Gastroesophageal sphincter (tissue), 4 donors: ENCODE results near the gene OXCT1. TPM values are rescaled to one million over a fixed set of nuclear protein-coding genes. Genes with fewer than 3 reads are reported as not detected.

Source experiments
- ATAC-seq: fragments of 150-250 bp; one replicate; pipeline ENCODE4 v1.9.1; 2016; ENCODE audit warnings: mild to moderate bottlenecking, moderate library complexity
- H3K27ac ChIP-seq, 4 donors: fragments of 200-600 bp; sonication (generic) in 3 of 4; 1 replicate in 3 of 4; 2 replicates in 1 of 4; pipeline ENCODE4 v1.5.1; 2016 to 2019
- H3K27me3 ChIP-seq: fragments of 200-600 bp; sonication (generic); one replicate; pipeline ENCODE4 v1.5.1; 2019
- H3K36me3 ChIP-seq, 2 donors: fragments of 200-600 bp; sonication (generic); one replicate each; pipeline ENCODE4 v1.5.1; 2019; ENCODE audit warnings: control low read depth in 1 of 2
- H3K4me1 ChIP-seq, 3 donors: fragments of 200-600 bp; sonication (generic); 1 replicate in 2 of 3; 2 replicates in 1 of 3; pipeline ENCODE4 v1.5.1; 2016 to 2019; ENCODE audit warnings: control low read depth in 2 of 3
- H3K4me3 ChIP-seq, 2 donors: fragments of 200-600 bp; sonication (generic); one replicate each; pipeline ENCODE4 v1.5.1; 2019; ENCODE audit warnings: mild to moderate bottlenecking in 1 of 2, moderate library complexity in 1 of 2
- H3K9me3 ChIP-seq, 3 donors: fragments of 200-600 bp; sonication (generic); one replicate each; pipeline ENCODE4 v1.5.1; 2017 to 2019; ENCODE audit warnings: control low read depth in 2 of 3
- EP300 ChIP-seq: sonication (generic); formaldehyde crosslinking; IDR thresholded peaks from one replicate; pipeline ENCODE4 v1.6.1; 2017; ENCODE audit warnings: antibody characterized with exemption, mild to moderate bottlenecking
- POLR2A ChIP-seq, 2 donors: fragments of 450-650 bp; IDR thresholded peaks; one replicate each; pipeline ENCODE4 v1.6.1; 2017; ENCODE audit warnings: antibody characterized with exemption in 2 of 2, mild to moderate bottlenecking in 2 of 2, moderate library complexity in 1 of 2
- POLR2AphosphoS5 ChIP-seq: sonication (generic); formaldehyde crosslinking; IDR thresholded peaks from one replicate; pipeline ENCODE4 v1.6.1; 2017; ENCODE audit warnings: antibody characterized with exemption
- WGBS, 2 donors: methylation state at CpG; one replicate each; pipeline ENCODE4 v1.1.5; 2018; ENCODE audit warnings: low coverage in 1 of 2; 5-methylcytosine and 5-hydroxymethylcytosine counted together
- total RNA-seq, 4 donors: library from RNA; depleted of rRNA; stranded (reverse); fragments of >200 nt; gene quantifications; one replicate each; pipeline ENCODE4 v1.1.0, GENCODE V29; 2016
- TF ChIP-seq, protein P1 (sequence below), 4 experiments: fragments of 200-600 bp in 2 of 4; fragments of 450-650 bp in 2 of 4; sonication (generic) in 1 of 4; IDR thresholded peaks; one replicate each; pipeline ENCODE4 v1.5.1; 2017 to 2019; ENCODE audit warnings: antibody characterized with exemption in 4 of 4, mild to moderate bottlenecking in 2 of 4, moderate library complexity in 2 of 4

The OXCT1 gene
- total RNA-seq, 4 donors from 2014 or later = 38.5 to 63.5 (median 42.1) TPM

DNA sequence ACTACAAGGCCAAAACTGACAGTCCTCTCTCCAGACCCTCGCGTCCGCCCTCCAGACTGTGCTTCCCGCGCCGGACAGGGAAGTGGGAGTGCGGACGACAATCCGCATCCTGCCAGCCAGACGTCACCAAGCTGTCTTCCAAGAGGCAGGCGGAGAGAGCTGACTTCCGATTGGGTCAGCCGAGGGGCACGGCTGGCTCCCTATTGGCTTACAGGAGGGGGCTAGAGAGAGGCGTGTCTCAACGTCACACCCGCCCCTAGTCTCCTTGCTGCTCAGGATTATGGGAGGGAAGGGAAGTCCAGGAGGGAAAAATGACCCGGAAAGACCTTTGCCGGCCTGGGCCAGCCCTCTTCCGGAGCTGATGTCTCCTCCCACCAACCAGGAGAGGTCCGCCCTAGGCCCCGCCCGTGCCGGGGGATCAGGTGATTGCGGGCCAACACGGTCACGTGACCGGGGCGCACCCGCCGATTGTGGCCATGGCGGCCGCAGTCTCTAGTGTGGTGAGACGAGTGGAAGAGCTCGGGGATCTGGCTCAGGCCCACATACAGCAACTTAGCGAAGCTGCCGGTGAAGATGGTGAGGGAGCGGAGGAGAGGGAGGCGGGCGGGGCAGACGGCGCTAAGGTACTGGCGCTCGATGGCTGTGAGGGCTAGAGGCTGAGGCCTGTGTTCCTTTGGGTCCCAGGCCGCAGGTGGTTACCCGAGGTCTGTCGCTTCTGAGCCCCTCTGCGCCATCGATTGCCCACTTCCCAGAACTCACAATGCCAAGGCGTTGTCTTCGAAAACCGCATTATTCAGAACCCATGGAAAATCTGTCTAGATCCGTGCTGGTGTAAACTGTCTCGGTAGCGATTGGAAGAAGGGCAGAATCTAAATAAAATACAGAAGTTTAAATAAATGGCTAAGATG, 33.9 kb upstream of the OXCT1 start, which contains the start of gene RIMOC1:
RIMOC1 (plus strand) TSS at position 453 of the 908 bp plus-strand sequence; CDS start at position 477, 24 bp downstream.
- Histone ChIP-seq H3K9me3 (no peaks in the 10 kb centered on the region), H3K4me1 (peaks cover 5 to 52% (median 8%) of the 10 kb centered on the region in 3 donors), H3K27ac (peak within 1 kb of the TSS; percentile 77 to 91 (median 89)), H3K36me3 (peaks cover 0 to 25% of the 10 kb centered on the region in 2 donors), H3K27me3 (no peaks in the 10 kb centered on the region), H3K4me3 (peak within 1 kb of the TSS; percentile 51 to 66)
- TF ChIP-seq POLR2A (IDR thresholded peaks at IDR 0.05) (peak; percentile 89), EP300 (no peak), POLR2AphosphoS5 (peak; percentile 98)
- TF ChIP-seq, protein P1, sequence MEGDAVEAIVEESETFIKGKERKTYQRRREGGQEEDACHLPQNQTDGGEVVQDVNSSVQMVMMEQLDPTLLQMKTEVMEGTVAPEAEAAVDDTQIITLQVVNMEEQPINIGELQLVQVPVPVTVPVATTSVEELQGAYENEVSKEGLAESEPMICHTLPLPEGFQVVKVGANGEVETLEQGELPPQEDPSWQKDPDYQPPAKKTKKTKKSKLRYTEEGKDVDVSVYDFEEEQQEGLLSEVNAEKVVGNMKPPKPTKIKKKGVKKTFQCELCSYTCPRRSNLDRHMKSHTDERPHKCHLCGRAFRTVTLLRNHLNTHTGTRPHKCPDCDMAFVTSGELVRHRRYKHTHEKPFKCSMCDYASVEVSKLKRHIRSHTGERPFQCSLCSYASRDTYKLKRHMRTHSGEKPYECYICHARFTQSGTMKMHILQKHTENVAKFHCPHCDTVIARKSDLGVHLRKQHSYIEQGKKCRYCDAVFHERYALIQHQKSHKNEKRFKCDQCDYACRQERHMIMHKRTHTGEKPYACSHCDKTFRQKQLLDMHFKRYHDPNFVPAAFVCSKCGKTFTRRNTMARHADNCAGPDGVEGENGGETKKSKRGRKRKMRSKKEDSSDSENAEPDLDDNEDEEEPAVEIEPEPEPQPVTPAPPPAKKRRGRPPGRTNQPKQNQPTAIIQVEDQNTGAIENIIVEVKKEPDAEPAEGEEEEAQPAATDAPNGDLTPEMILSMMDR (IDR thresholded peaks at IDR 0.05) = peak in 1 of 4 experiments; percentile 8
- WGBS, 2 donors = 0 to 1% methylated on average over 5 to 27 of the region's 55 CpGs
- ATAC-seq = peak; percentile 100

DNA sequence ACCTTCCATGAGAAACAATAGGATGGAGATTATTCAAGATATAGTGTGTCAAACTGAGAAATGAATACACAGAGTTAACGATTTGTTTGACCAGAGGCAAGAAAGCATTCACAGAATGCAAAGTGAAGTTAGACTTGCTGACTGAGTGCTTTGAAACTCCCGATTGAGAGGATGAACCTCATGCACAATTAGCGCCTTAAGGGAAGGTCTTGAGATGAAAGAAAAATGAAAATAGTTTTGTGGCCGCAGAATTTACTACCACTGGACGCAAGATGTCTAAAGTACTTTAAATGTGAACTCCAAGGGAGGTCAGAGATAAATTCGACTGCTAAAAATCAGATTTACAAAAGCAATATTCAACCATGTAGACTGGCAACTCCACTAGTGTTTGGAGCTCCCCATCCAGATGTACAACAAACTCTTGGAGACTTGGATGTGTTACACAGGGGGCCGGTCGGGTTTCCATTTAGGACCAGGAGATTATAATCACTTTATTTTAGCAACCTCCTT, 33.2 kb upstream of the OXCT1 start:
- TF ChIP-seq, protein P1 (IDR thresholded peaks at IDR 0.05) = no peak
- no peak for TF ChIP-seq POLR2AphosphoS5
- TF ChIP-seq EP300 = no peak
- TF ChIP-seq POLR2A (IDR thresholded peaks at IDR 0.05) = no peak
- Histone ChIP-seq H3K4me1 (peaks cover 5 to 45% (median 6%) of the 10 kb centered on the region in 3 donors), H3K27ac (peak overlapping the region; percentile 70 to 91 (median 89)), H3K9me3 (no peaks in the 10 kb centered on the region), H3K4me3 (peak overlapping the region; percentile 33 to 66), H3K36me3 (peaks cover 0 to 18% of the 10 kb centered on the region in 2 donors), H3K27me3 (no peaks in the 10 kb centered on the region)
- ATAC-seq = no peak
- 31 to 50% methylated on average over 6 to 8 of the region's 8 CpGs for WGBS, 2 donors

DNA sequence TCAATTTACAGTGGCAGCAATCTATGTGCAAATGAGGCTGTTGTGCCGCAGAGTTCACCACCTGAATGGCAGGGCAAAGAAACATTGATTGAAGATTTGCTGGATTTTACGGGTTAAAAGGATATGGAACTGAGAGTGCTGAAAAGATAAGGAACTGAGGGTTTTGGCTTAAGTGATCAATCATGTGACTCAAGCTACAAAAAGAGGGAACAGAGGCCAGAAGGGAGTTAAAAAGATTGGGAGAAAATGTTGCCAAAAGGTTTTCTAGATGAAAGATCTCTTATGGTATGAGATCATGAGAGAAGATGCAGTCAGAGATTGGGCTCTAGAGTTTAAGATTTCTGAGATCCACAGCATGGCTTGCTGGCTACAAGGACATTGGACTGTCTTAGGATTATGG, 26.0 kb upstream of the OXCT1 start:
- Histone ChIP-seq H3K4me1 (no peaks in the 10 kb centered on the region), H3K27ac (no peak overlapping the region), H3K27me3 (peaks cover 24% of the 10 kb centered on the region), H3K36me3 (no peaks in the 10 kb centered on the region), H3K9me3 (no peaks in the 10 kb centered on the region), H3K4me3 (no peak overlapping the region)
- ATAC-seq = no peak
- WGBS, 2 donors = 7 to 16% methylated on average over 2 of the region's 2 CpGs
- TF ChIP-seq, protein P1 (IDR thresholded peaks at IDR 0.05) = no peak
- TF ChIP-seq EP300 (no peak), POLR2AphosphoS5 (no peak), POLR2A (IDR thresholded peaks at IDR 0.05) (no peak)

DNA sequence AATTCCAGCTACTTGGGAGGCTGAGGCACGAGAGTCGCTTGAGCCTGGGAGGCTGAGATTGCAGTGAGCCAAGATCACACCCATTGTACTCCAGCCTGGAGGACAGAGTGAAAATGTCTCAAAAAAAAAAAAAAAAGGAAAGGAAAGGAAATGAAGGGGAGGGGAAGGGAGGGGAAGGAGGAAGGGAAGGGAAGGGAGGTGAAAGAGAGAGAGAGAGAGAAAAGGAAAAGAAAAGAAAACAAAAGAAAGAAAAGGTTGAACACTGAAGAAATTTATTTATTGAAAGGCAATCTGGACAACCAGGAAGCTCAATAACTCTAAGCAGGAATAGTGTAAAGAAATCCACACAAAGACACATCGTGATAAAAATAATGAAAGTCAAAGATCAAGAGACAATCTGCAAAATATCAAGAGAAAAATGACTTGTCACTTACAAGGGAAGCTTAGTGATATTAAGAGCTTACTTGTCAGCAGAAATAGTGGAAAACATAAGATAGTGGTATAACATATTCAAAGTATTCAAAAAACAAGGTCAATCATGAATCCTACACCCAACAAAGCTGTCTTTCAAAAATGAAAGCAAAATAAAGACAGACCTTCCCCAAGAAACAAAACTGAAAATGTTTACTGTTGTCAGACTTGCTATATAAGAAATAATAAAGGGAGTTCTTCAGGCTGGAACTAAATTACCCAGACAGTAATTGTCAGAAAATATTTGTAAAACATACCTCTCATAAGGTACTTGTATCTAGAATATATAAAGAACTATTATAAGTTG, 23.0 kb upstream of the OXCT1 start:
- WGBS, 2 donors = 71 to 84% methylated on average over 2 to 3 of the region's 3 CpGs
- Histone ChIP-seq H3K9me3 (no peaks in the 10 kb centered on the region), H3K27me3 (peaks cover 34% of the 10 kb centered on the region), H3K36me3 (no peaks in the 10 kb centered on the region), H3K27ac (no peak overlapping the region), H3K4me1 (no peaks in the 10 kb centered on the region), H3K4me3 (no peak overlapping the region)
- no peak for ATAC-seq
- TF ChIP-seq, protein P1 (IDR thresholded peaks at IDR 0.05) = no peak
- TF ChIP-seq POLR2A (IDR thresholded peaks at IDR 0.05) (no peak), POLR2AphosphoS5 (no peak), EP300 (no peak)
